Esophagus squamous epithelium (tissue), 4 donors: ENCODE results near the gene CFAP53.

Experiments
- CTCF ChIP-seq, 6 experiments: fragments of 450-650 bp in 4 of 6; fragments of 200-600 bp in 2 of 6; sonication (generic) in 2 of 6; IDR thresholded peaks; one replicate each; pipeline ENCODE4 v1.5.1; 2016 to 2019; ENCODE audit warnings: antibody characterized with exemption in 6 of 6, mild to moderate bottlenecking in 4 of 6, moderate library complexity in 4 of 6
- POLR2A ChIP-seq, 4 donors: fragments of 450-650 bp; IDR thresholded peaks; one replicate each; pipeline ENCODE4 v1.6.1; 2017; ENCODE audit warnings: antibody characterized with exemption in 4 of 4, mild to moderate bottlenecking in 4 of 4, moderate library complexity in 3 of 4

- TF ChIP-seq CTCF (IDR thresholded peaks at IDR 0.05) (no peak), POLR2A (IDR thresholded peaks at IDR 0.05) (no peak)
Measured at GRCh38 chr18:50232419-50232818, 33.9 kb downstream of the CFAP53 start.
